Ascending aorta (tissue), 2 donors: ENCODE results near the gene CUTA. TPM values are rescaled to one million over a fixed set of nuclear protein-coding genes. Genes with fewer than 3 reads are reported as not detected.

Experiments
- DNase-seq, 2 donors: peaks; one replicate each; pipeline ENCODE4 v3.0.0-alpha.2; 2019; ENCODE audit warnings: low spot score in 2 of 2
- H3K27ac ChIP-seq, 2 donors: fragments of 200-600 bp; sonication (generic); one replicate each; pipeline ENCODE4 v1.5.1; 2016 to 2017; ENCODE audit warnings: mild to moderate bottlenecking in 1 of 2
- H3K27me3 ChIP-seq: fragments of 200-600 bp; sonication (generic); one replicate; pipeline ENCODE4 v1.5.1; 2017
- H3K36me3 ChIP-seq, 2 donors: fragments of 200-600 bp; sonication (generic); one replicate each; pipeline ENCODE4 v1.5.1; 2016
- H3K4me1 ChIP-seq, 2 donors: fragments of 200-600 bp; sonication (generic); one replicate each; pipeline ENCODE4 v1.5.1; 2016 to 2017; ENCODE audit warnings: mild to moderate bottlenecking in 1 of 2
- H3K4me3 ChIP-seq, 2 donors: fragments of 200-600 bp; sonication (generic); one replicate each; pipeline ENCODE4 v1.5.1; 2016 to 2017; ENCODE audit warnings: mild to moderate bottlenecking in 1 of 2
- H3K9me3 ChIP-seq, 2 donors: fragments of 200-600 bp; sonication (generic); one replicate each; pipeline ENCODE4 v1.5.1; 2016
- CTCF ChIP-seq, 3 experiments: fragments of 200-600 bp in 2 of 3; fragments of 450-650 bp in 1 of 3; sonication (generic) in 2 of 3; IDR thresholded peaks; one replicate each; pipeline ENCODE4 v1.5.1; 2016 to 2019; ENCODE audit warnings: antibody characterized with exemption in 3 of 3, mild to moderate bottlenecking in 1 of 3, moderate library complexity in 1 of 3
- intact Hi-C: fragments of 100-400 bp; cut with DNase I; formaldehyde crosslinking; loops from one replicate; pipeline ENCODE4 v1.15.1; 2023
- total RNA-seq: library from RNA; depleted of rRNA; stranded (reverse); fragments of >200 nt; gene quantifications from one replicate; pipeline ENCODE4 v1.1.0, GENCODE V29; 2016

Gene CUTA
- total RNA-seq, 1 donor from 2014 or later = 77.2 TPM

- TF ChIP-seq CTCF (IDR thresholded peaks at IDR 0.05) = no peak
- Histone ChIP-seq H3K36me3 (no peaks in the 10 kb centered on the region), H3K9me3 (no peaks in the 10 kb centered on the region), H3K4me1 (peaks cover 3 to 6% of the 10 kb centered on the region in 2 donors), H3K27me3 (no peaks in the 10 kb centered on the region), H3K27ac (peak overlapping the region; percentile 69 to 91), H3K4me3 (peak overlapping the region; percentile 65 to 77)
- intact Hi-C loops = loop anchor here (1.0 to 5.0 kb wide), 8 partner anchors 18 to 185 kb away; partner anchors contain the start of genes PFDN6, RING1, RPS18 and WDR46
- DNase-seq = no peak
Observed at GRCh38 chr6:33391922-33392594, 25.8 kb downstream of the CUTA start.

- Histone ChIP-seq H3K4me3 (peak within 1 kb of the TSS; percentile 65 to 77), H3K9me3 (no peaks in the 10 kb centered on the region), H3K4me1 (peaks cover 3 to 6% of the 10 kb centered on the region in 2 donors), H3K27me3 (no peaks in the 10 kb centered on the region), H3K27ac (peak within 1 kb of the TSS; percentile 91 to 93), H3K36me3 (no peaks in the 10 kb centered on the region)
- peak; percentile 93 to 96 (median 94) for TF ChIP-seq CTCF (IDR thresholded peaks at IDR 0.05)
- intact Hi-C loops = loop anchor here (1.0 to 5.0 kb wide), 8 partner anchors 19 to 184 kb away; partner anchors contain the start of genes PFDN6, RING1, RPS18 and WDR46
- DNase-seq = peak; percentile 96 to 99
Observed at GRCh38 chr6:33391278-33391921, 26.5 kb downstream of the CUTA start, which contains the start of gene KIFC1. TSS of gene KIFC1 (plus strand) at chr6:33391823. CDS start at chr6:33391986, 163 bp downstream.

GRCh38 chr6:33390767-33391277 is 27.1 kb downstream of the CUTA start:
- Histone ChIP-seq H3K4me3 (peak overlapping the region; percentile 42 to 77), H3K27ac (peak overlapping the region; percentile 91 to 93), H3K27me3 (no peaks in the 10 kb centered on the region), H3K4me1 (peaks cover 3 to 6% of the 10 kb centered on the region in 2 donors), H3K9me3 (no peaks in the 10 kb centered on the region), H3K36me3 (no peaks in the 10 kb centered on the region)
- intact Hi-C loops = loop anchor here (1.0 to 5.0 kb wide), 8 partner anchors 19 to 184 kb away; partner anchors contain the start of genes PFDN6, RING1, RPS18 and WDR46
- TF ChIP-seq CTCF (IDR thresholded peaks at IDR 0.05) = no peak
- DNase-seq = no peak

- peaks cover 3 to 6% of the 10 kb centered on the region in 2 donors for H3K4me1 ChIP-seq
- no peaks in the 10 kb centered on the region for H3K27me3 ChIP-seq
- intact Hi-C loops = loop anchor here (2.0 to 5.0 kb wide), 2 partner anchors 117 to 183 kb away; partner anchors contain the start of genes RING1 and RPS18
- H3K27ac ChIP-seq = no peak overlapping the region
- no peaks in the 10 kb centered on the region for H3K9me3 ChIP-seq
- no peak overlapping the region for H3K4me3 ChIP-seq
- no peak for TF ChIP-seq CTCF (IDR thresholded peaks at IDR 0.05)
- no peaks in the 10 kb centered on the region for H3K36me3 ChIP-seq
- no peak for DNase-seq
Observed at GRCh38 chr6:33390173-33390572, 27.7 kb downstream of the CUTA start.

GRCh38 chr6:33384581-33385020 is 33.3 kb downstream of the CUTA start:
- Histone ChIP-seq H3K4me1 (no peaks in the 10 kb centered on the region), H3K27ac (no peak overlapping the region), H3K4me3 (no peak overlapping the region), H3K27me3 (no peaks in the 10 kb centered on the region), H3K36me3 (no peaks in the 10 kb centered on the region), H3K9me3 (no peaks in the 10 kb centered on the region)
- DNase-seq = no peak
- TF ChIP-seq CTCF (IDR thresholded peaks at IDR 0.05) = peak in 2 of 3 experiments; percentile 16 to 18
- intact Hi-C loops = no loop called here
